ENCODE measurements around the gene TRAF3IP1. TPM values are rescaled to one million over a fixed set of nuclear protein-coding genes. Genes with fewer than 3 reads are reported as not detected.
A peak's percentile ranks its signal among the peaks of the same experiment; 100 is the strongest.
"Not testable (repeated sequence)": the region's sequence is repeated elsewhere in the genome, so short reads cannot be mapped to it uniquely, and the experiment has no call there.

TRAF3IP1 gene
- total and polyA plus RNA-seq, 3 donors from 2014 or later = 22.1 to 40.9 (median 38.0) TPM

GRCh38 chr2:238401551-238401950, 81.2 kb downstream of the TRAF3IP1 start:
- H3K4me1 ChIP-seq = no peaks in the 10 kb centered on the region
- WGBS, 2 donors = 90 to 93% methylated on average over 8 of the region's 8 CpGs

GRCh38 chr2:238403632-238404405, 83.5 kb downstream of the TRAF3IP1 start:
- TF ChIP-seq POLR2A (IDR thresholded peaks at IDR 0.05) = no peak
- no peak for TF ChIP-seq CTCF (IDR thresholded peaks at IDR 0.05)
- no peak overlapping the region for H3K27ac ChIP-seq
- H3K36me3 ChIP-seq (ENCODE audit: low read depth, missing control alignments) = no peaks in the 10 kb centered on the region
- peak overlapping the region; percentile 0 to 4 for H3K4me3 ChIP-seq
- no peak for DNase-seq
- H3K27me3 ChIP-seq = no peaks in the 10 kb centered on the region
- H3K9me3 ChIP-seq = no peaks in the 10 kb centered on the region
- H3K4me1 ChIP-seq = no peaks in the 10 kb centered on the region
- intact Hi-C loops (cut with DNase I; ENCODE audit: low total_unique reads) = no loop called here
- WGBS, 2 donors = 65 to 74% methylated on average over 21 of the region's 21 CpGs

More at GRCh38 chr2:238401551-238401950, 81.2 kb downstream of the TRAF3IP1 start:
- no peak overlapping the region for H3K4me3 ChIP-seq
- no peaks in the 10 kb centered on the region for H3K27me3 ChIP-seq
- H3K9me3 ChIP-seq = no peaks in the 10 kb centered on the region
- no peak overlapping the region for H3K27ac ChIP-seq
- TF ChIP-seq POLR2A (IDR thresholded peaks at IDR 0.05) (no peak), CTCF (IDR thresholded peaks at IDR 0.05) (no peak)
- DNase-seq = no peak
- H3K36me3 ChIP-seq (ENCODE audit: low read depth, missing control alignments) = no peaks in the 10 kb centered on the region
- intact Hi-C loops (cut with DNase I; ENCODE audit: low total_unique reads) = no loop called here

GRCh38 chr2:238404406-238405216, 84.3 kb downstream of the TRAF3IP1 start:
- WGBS, 2 donors = 54 to 66% methylated on average over 17 to 19 of the region's 19 CpGs
- TF ChIP-seq POLR2A (IDR thresholded peaks at IDR 0.05) (no peak), CTCF (IDR thresholded peaks at IDR 0.05) (no peak)
- Histone ChIP-seq H3K36me3 (ENCODE audit: low read depth, missing control alignments) (no peaks in the 10 kb centered on the region), H3K4me3 (peak overlapping the region in 1 of 2 donors; percentile 0), H3K4me1 (no peaks in the 10 kb centered on the region), H3K27ac (no peak overlapping the region), H3K27me3 (no peaks in the 10 kb centered on the region), H3K9me3 (no peaks in the 10 kb centered on the region)
- no peak for DNase-seq
- intact Hi-C loops (cut with DNase I; ENCODE audit: low total_unique reads) = no loop called here

GRCh38 chr2:238405217-238405555, 84.9 kb downstream of the TRAF3IP1 start:
- H3K27ac ChIP-seq; H3K36me3 ChIP-seq (ENCODE audit: low read depth, missing control alignments); H3K4me3 ChIP-seq; DNase-seq; H3K9me3 ChIP-seq; H3K27me3 ChIP-seq; H3K4me1 ChIP-seq; intact Hi-C loops (cut with DNase I; ENCODE audit: low total_unique reads): not testable (repeated sequence)
- WGBS, 2 donors = 89 to 90% methylated on average over 4 of the region's 4 CpGs

- Histone ChIP-seq H3K4me3 (no peak overlapping the region), H3K4me1 (no peaks in the 10 kb centered on the region), H3K27me3 (no peaks in the 10 kb centered on the region), H3K27ac (peak overlapping the region in 1 of 2 donors; percentile 1), H3K36me3 (ENCODE audit: low read depth, missing control alignments) (no peaks in the 10 kb centered on the region), H3K9me3 (no peaks in the 10 kb centered on the region)
- TF ChIP-seq POLR2A (IDR thresholded peaks at IDR 0.05) = no peak
- no peak for TF ChIP-seq CTCF (IDR thresholded peaks at IDR 0.05)
- intact Hi-C loops (cut with DNase I; ENCODE audit: low total_unique reads) = no loop called here
- no peak for DNase-seq
- 78 to 92% methylated on average over 13 to 20 of the region's 20 CpGs for WGBS, 2 donors
These were observed 86.1 kb downstream of the TRAF3IP1 start for GRCh38 chr2:238406221-238406997.

Data from testis (tissue), 3 donors.